Occipital lobe (tissue), 2 donors: Measurements from ENCODE around the gene MAPKAPK2. TPM values are rescaled to one million over a fixed set of nuclear protein-coding genes. Genes with fewer than 3 reads are reported as not detected.
"Not testable (repeated sequence)": the region's sequence is repeated elsewhere in the genome, so short reads cannot be mapped to it uniquely, and the experiment has no call there.

Experiments used
- DNase-seq: peaks from one replicate; lab custom pipeline; 2025; lab: John Stamatoyannopoulos, UW
- total RNA-seq: library from RNA; depleted of rRNA; stranded (reverse); fragments of >200 nt; gene quantifications from one replicate; pipeline ENCODE4 v1.2.3, GENCODE V29; 2014

The MAPKAPK2 gene
- total RNA-seq, 1 donor from 2014 or later: 8.1 TPM

DNA sequence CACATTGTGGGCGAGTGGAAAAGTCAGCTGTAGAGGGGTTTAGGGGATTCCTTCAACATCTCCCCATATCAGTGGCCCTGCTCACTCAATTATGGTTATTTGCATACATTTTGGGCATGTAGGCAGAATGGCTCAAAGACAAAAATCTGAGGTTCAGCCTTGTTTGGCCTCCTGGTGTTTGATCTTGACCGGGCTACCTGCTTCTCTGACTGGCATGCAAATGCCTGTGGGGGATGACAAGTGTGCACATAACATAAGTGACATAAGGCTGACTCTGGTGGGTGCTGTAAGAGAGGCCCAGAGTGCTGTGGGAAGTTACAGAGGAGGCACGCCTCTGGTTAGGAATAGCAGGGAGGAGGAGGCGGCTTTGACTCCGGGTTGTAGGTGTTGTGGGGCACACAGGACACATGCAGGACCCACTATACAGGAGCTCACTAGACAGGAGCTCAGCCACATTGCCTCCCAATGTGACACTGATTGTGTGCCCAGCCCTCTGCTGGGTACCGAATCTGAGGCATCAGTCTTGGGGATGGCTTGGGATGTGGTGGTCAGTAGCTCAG lies 56.5 kb downstream of the MAPKAPK2 start:
- no peak for DNase-seq

DNA sequence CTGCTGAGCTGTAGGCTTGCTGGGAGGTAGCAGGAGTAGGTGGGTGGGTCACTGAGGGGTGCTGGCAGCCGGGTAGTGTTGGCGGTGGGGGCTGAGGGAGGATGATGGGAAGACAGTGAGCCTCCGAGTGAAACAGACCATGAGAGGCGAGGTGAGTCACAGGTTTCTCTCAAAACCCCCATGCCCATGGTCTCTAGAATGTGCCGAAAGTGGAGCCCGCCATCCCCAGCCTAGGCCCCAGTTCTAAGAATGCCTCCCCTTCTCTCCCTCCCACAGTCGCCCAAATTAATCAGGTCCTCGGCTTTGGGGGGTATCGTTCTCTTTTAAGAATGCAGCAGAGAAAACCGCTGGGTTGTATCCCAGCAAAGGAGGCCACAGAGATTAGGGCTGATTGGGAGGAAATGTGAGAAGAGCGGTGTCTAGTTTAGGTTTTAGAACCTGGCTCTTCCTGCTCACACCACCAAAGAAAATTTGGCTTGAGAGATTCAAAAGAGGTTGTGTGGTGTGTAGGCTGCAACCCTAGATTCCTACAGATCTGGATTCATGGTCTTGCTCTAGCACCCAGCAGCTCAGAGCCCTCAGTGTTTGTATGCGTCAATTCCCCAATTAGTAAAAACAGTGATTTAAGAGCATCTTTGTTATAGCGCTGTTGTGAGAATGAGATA lies 58.1 kb downstream of the MAPKAPK2 start:
- DNase-seq: no peak

DNA sequence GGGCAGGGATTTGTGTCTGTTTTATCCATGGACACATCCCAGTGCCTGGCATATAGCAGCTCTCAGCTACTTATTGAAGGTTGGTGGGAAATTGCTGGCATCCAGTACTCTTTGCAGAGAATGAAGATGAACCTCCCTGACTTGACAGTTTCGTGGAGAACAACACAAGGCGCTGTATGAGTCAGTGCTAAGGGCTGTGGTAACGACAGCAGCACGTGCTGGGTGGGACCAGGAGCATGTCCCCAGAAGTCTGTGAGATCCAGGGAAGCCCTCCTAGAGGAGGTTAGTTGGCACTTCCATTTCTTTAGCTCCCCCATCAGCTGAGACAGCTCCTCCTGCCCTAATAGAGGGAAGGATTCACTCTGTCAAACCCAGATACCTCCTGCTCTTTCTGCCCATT lies 60.0 kb downstream of the MAPKAPK2 start:
- no peak for DNase-seq

DNA sequence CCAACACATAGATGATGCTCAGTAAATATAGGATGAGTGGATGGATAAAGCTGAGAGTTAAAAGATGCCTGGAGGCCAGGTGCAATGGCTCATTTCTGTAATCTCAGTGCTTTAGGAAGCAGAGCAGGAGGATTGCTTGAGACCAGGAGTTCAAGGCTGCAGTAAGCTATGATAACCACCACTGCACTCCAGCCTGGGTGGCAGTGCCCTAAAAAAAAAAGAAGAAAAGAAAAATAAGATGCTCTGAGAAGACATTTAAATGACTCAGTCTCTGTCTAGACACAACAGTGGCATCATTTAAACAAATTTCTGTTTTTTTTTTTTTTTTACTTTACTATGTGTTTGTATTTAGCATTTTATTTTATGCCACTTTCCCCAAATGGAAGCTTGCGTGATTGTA lies 60.6 kb downstream of the MAPKAPK2 start:
- DNase-seq: no peak

DNA sequence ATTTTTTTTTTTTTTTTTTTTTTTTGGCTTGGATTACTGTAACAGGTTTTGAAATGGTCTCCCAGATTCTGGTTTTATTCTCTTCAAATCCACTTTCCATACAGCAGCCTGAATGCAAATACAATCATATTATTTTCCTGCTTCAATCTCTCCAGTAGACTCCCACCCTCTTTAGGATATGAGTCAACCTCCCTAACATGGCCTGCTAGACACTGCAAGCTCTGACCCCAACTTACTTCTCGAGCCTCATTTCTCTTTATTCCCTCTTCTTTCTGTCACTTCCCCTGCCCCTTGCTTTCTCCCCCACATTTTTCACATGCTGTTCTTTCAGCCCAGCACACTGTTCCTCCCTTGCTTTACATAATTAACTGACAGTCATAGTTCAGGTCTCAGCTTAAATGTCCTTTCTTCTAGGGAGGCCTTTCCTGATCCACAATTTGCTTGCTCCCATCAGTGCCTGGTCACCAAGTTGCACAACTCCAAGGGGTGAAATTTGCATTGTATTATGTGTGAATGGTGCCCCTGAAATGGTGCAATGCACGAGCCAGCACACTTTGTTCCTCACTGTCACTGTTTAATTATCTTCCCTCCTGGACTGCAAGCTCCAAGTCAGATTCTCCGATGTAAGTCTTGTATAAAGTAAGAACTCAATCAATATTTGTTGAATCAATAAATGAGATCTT lies 63.8 kb downstream of the MAPKAPK2 start:
- DNase-seq: no peak

DNA sequence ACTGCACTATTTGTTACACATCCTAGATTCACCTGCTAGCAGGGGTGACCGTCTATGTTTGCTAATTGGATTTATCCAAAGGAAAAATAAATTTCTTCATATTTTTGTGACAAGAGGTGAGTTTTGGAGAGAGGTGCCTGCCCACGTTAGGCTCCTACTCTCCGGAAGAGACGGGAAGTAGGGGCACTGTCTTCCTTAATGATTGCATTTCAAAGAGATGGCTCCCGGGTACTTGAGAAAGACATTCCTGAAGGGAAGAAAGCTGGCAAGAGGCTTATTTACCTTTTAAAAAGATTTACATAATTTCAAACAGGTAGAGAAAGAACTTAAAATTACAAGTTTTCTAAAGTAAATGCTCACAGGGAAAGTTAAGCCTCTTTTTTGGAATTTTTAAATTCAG lies 67.2 kb downstream of the MAPKAPK2 start:
- DNase-seq: no peak

DNA sequence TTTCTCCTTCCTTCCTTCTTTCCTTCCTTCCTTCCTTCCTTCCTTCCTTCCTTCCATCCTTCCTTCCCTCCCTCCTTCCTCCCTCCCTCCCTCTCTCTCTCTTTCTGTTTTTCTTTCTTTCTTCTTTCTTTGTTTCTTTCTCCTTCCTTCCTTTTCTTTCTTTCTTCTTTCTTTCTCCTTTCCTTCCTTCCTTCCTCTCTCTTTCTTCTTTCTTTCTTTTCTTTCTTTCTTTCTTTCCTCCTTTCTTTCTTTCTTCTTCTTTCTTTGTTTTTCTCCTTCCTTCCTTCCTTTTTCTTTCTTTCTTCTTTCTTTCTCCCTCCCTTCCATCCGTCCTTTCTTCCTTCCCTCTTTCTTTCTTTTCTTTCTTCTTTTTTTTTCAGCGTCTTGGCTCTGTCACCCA lies 67.8 kb downstream of the MAPKAPK2 start:
- no peak for DNase-seq

DNA sequence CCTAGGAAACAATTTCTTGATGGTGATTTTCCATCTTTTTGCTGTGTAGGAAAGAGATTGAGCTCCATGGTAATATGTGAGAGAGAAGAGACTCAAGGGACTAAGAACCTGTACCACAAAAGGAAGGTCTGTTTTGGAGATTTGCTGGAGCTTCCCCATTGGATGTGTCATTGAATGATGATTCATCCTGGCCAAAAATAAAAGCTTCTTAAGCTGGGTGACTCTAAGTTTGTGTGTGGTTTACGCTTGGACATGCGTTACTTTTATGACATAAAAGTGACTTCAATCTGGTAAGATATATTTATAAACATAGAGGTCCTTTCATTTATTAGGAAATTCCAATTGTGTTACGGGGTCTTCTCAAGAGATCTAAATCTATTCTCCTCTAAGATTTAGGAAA lies 68.4 kb downstream of the MAPKAPK2 start:
- DNase-seq: no peak

DNA sequence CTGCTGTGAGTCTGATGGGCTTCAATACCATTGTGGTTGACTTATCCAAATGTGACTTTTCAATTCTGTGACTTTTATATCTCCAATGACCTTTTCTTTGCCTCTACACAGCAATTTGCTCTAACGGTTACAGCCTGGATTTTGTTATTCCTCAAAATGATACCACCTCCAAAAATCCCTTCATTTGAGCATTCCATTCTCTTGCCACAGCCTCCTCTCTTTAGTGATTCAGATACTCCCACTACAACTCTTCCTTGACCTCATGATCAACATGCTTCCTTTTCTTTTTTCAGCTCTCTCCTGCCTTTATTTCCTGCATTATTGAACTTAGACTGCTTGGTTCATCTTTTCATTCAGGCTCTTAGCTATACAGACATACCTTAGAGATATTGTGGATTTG lies 69.3 kb downstream of the MAPKAPK2 start:
- DNase-seq: no peak

DNA sequence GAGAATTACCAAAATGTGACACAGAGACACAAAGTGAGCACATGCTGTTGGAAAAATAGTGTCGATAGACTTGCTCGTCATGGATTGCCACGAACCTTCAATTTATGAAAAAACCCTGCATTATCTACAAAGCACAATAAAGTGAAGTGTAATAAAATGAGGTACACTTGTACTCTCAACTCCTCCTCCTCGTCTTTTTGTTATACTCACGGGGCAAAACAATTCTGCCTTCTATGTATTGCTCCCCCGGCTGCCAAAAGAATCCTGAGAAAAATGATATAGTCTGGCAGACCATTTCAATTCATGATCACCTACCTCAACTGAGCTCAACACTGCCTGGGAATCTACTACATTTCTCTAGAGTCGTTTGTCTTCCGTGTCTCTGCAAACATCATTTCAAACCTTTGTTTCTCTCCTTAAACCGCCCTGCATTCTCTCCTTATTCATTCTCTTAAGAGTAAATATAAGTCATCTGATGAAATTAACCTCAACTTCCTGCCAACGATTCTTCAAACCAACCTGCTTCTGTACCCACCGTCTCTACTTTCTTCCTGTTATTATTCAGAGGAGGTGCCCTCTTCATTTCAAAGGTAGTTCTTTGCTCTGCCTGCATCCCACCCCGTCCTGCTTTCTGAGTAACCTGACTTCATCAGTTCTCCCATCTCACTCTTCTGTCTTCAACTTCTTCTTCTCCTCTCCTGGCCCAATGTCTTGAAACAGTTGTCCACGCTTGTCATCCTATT lies 73.0 kb downstream of the MAPKAPK2 start:
- no peak for DNase-seq

DNA sequence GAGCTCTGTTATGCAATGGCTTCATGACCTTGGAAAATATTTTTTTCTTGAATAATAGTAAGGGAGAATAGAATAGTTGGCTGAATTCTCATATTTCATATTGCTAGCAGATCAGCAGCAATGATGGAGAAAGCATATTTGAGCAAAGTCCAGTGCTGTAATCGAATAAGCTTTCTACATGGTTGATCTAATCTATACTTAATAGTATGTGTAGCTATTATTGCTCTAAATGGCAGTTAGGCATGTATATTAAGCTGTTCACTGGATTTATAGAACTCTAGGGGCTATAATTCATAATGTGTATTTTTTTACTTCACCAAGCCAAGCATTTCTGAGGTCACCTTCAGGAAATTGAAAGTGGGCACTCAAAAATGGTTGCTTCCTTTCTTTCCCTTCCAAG lies 75.9 kb downstream of the MAPKAPK2 start:
- DNase-seq: no peak

DNA sequence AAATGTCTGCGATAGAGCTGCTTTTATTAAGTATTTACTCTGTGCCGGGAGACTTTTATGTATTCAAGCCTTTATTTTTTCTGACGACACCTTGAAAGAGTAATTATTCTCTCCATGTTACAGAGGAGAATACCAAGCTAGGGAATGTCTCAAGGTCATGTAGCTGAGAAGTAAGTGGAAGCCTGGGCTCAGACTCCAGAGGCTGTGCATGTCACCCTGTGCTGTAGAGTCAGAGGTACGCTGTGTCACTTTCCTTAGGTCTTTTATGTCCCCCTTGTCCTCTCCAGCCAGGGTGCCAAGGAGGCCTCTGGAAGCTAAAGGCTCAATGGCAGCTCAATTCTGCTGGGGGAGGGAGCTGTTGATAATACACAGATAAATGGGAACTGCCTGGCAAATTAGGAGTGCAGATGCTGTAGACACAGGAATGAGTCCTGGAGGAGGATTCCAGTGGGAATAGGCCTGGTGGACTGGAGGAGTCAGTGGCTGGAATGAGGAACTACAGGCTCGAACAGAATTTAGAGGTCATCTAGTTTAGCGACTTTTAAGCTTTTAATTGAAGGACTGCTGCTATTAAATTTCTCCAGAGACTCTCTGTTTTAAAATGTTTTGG lies 76.6 kb downstream of the MAPKAPK2 start:
- no peak for DNase-seq

DNA sequence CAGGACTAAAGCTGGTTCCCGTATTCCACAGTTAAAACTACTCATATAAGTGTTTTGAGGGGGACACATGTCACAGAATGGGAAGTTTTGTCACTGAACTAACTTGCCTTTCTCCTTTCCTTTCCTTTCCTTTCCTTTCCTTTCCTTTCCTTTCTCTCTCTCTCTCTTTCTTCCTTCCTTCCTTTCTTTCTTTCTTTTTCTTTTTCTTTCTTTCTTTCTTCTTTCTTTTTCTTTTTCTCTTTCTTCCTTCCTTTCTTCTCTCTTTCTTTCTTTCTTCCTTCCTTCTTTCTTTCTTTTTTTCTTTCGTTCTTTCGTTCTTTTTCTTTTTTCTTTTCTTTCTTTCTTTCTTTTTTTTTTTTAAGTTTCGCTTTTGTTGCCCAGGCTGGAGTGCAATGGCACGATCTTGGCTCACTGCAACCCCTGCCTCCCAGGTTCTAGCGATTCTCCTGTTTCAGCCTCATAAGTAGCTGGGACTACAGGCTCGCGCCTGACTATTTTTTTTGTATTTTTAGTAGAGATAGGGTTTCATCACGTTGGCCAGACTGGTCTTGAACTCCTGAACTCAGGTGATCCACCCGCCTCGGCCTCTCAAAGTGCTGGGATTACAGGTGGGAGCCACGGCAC lies 78.1 kb downstream of the MAPKAPK2 start:
- DNase-seq: not testable (repeated sequence)

DNA sequence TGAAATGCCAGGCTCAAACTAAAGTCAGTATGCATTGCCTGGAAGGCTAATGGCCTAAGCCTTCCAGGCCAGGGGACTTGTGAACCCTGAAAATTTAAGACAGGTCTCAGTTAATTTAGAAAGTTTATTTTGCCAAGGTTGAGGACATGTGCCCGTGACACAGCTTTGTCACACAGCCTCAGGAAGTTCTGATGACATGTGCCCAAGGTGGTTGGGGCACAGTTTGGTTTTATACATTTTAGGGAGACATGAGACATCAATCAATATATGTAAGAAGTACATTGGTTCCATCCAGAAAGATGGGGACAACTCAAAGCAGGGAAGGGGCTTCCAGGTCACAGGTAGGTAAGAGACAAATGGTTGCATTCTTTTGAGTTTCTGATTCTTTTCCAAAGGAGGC lies 81.1 kb downstream of the MAPKAPK2 start:
- not testable (repeated sequence) for DNase-seq

DNA sequence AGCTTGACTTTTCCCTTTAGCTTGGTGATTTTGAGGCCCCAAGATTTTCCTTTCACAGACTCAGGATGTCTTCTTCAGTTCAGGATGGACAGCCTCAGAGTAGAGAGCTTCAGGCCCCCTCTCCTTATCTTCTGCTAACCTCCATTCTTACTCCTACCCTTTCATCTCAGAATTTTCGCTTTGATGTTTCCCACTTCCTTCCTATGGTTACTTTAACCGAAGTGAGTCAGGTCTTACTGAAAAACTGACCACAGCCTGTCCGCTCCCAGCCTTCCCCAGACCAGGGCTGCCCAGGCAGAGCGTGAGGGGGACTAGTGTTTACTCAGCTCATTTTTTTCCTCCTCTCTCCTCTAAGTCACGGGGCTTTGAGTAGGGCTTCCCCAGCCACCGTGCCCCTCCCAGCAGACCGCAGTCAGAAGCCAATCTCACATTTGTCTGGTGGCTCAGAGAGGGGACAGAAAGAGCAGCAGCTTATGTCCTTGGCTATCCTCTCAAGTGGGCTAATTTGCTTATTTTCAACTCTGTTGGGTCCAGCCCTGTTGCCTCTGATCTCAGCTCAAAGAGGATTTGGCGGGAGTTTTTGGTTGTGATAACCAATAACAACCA lies 81.6 kb downstream of the MAPKAPK2 start:
- DNase-seq: no peak

DNA sequence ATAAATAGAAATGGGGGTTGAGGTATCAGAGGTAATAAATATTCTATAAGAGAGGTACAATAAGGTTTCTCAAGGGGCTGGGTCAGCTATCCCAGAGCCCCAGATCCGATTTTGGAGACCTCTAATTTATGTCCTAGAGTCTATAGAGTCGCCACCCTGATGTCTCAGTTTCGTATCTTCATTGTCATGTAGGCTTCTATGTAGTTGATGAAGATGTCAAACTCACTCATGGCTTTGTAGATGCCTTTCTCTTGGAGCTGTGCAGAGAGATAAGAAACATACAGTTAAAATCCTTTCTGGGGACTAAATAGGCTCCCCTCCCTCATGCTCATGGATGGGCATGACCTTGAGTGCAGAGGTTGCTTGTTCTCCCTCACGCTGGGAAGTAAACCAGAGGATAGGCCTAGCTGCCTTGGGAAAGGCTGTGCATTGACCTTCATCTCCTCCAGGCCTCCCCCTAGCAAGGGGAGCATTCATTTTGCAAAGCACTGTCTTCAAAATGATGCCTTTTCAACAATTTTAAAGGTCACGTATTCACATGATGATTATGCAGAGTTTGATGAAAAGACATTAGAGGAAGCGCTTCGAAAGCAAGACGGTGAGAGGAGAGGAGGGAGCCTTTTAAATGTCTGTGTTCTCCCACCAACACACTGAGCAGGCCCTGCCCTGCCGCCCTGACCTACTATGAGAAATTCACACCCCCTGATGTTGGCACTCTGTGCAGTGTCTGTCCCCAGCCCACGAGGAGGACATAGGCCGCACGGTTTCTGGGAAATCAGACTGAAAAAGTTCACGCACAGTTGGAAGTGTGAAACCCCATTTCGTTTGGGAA lies 84.0 kb downstream of the MAPKAPK2 start:
- no peak for DNase-seq

DNA sequence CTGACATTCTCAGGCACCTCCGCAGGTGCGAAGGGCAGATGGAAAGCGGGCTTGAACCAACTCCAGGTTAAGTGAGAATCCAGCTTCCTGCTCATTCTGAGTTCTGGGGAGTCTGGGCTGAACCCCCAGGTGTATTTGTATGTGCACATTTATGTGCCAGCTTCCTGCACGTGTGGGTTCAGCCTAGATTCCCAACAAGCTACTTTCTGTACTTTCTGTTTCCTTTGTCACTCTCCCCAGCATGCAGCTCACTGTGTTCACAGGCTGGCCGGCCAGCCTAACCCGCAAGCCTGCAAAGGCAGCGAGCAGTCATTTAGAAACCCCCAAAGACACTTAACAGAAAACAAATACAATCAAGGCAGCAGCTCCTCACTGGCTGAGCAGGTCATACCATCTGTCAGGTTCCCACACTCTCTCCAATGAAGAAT lies 84.6 kb downstream of the MAPKAPK2 start:
- DNase-seq: no peak

DNA sequence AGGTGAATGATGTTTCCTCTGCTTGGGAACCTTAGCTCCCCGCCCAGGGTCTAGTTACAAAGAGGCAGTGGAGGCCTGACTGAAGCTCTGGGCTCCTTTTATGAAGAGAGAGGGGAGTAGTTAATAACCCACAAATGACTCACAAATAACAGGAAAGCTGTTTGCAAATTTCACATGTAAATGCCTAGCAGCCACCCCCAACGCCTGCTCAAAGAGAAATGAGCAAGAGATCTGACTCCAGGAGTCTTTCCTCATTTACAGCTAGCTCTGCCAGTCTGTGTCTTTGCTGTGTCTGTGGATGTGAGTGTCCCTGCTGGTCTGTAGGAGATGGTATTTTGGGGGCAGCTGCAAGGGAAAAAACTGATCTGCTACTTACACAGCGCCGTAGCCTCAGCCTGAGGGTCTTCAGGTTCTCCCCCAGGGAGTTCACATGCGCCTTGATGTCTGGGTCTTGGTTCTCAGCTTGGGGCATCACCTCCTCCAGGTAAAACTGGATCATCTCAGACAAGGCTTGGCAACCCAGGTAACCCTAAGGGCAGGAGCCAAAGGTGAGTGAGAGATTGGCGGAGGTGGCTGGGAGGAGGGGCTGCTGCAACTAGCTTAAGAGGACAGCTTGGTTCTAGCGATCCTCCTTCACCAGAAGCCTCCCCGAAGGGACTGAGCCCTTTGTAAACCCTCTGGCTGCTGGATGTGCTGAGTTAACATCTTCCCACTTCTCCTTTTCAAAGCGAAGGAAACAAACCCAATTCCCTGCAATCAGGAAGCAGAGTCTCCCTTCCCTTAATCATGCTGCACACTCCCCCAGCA lies 86.0 kb downstream of the MAPKAPK2 start, which contains the start of gene IL19:
IL19 (plus strand) TSS at position 243 of the 807 bp plus-strand sequence. CDS start 65,890 bp downstream, outside the sequence.
- DNase-seq: no peak

DNA sequence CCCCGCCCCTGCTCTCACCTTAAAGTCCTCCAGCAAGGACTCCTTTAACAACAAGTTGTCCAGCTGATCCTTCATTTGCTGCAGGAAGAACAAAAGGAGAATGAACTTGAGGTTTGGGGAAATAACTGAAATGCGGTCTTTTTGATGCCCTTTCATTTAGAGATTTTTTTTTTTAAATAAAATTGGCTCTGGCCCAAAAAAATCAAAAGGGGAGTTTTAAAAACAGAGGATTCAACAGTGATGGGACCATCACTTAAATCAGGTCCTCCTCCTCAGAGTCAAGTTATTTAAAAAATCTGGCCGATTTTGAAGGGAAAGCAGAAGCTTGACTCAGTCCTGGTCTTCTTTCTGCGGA lies 86.6 kb downstream of the MAPKAPK2 start:
- DNase-seq: no peak
